Breast epithelium (tissue), 4 donors: Measurements from ENCODE around the gene CLASP2. TPM values are rescaled to one million over a fixed set of nuclear protein-coding genes. Genes with fewer than 3 reads are reported as not detected.
"Not testable (repeated sequence)": the region's sequence is repeated elsewhere in the genome, so short reads cannot be mapped to it uniquely, and the experiment has no call there.

Source experiments
- DNase-seq, 2 donors: peaks; one replicate each; pipeline ENCODE4 v3.0.0-alpha.2; 2019; ENCODE audit warnings: low spot score in 2 of 2
- H3K27ac ChIP-seq, 2 donors: fragments of 200-600 bp; sonication (generic) in 1 of 2; one replicate each; pipeline ENCODE4 v1.5.1; 2016 to 2019; ENCODE audit warnings: mild to moderate bottlenecking in 1 of 2
- H3K27me3 ChIP-seq, 2 donors: fragments of 200-600 bp; sonication (generic) in 1 of 2; one replicate each; pipeline versions ENCODE4 v1.5.1 to v1.6.0; 2017 to 2019; ENCODE audit warnings: control low read depth in 1 of 2, mild to moderate bottlenecking in 1 of 2
- H3K36me3 ChIP-seq: fragments of 200-600 bp; one replicate; pipeline ENCODE4 v1.5.1; 2019
- H3K4me1 ChIP-seq, 2 donors: fragments of 200-600 bp; sonication (generic); one replicate each; pipeline ENCODE4 v1.5.1; 2016 to 2019; ENCODE audit warnings: control low read depth in 1 of 2
- H3K4me3 ChIP-seq, 3 donors: fragments of 200-600 bp; sonication (generic); 1 replicate in 2 of 3; 2 replicates in 1 of 3; pipeline ENCODE4 v1.5.1; 2016 to 2019; ENCODE audit warnings: mild to moderate bottlenecking in 3 of 3, moderate library complexity in 2 of 3
- H3K9me3 ChIP-seq, 2 donors: fragments of 200-600 bp; sonication (generic) in 1 of 2; one replicate each; pipeline ENCODE4 v1.5.1; 2016 to 2019; ENCODE audit warnings: control low read depth in 1 of 2
- CTCF ChIP-seq, 3 donors: fragments of 450-650 bp; IDR thresholded peaks; one replicate each; pipeline ENCODE4 v1.5.1; 2016 to 2017; ENCODE audit warnings: antibody characterized with exemption in 3 of 3, mild to moderate bottlenecking in 3 of 3, moderate library complexity in 3 of 3
- POLR2A ChIP-seq: fragments of 450-650 bp; IDR thresholded peaks from one replicate; pipeline ENCODE4 v1.6.1; 2016; ENCODE audit warnings: antibody characterized with exemption, mild to moderate bottlenecking, moderate library complexity
- POLR2AphosphoS5 ChIP-seq, 3 donors: sonication (generic); formaldehyde crosslinking; IDR thresholded peaks; one replicate each; pipeline ENCODE4 v1.6.1; 2017; ENCODE audit warnings: antibody characterized with exemption in 3 of 3
- intact Hi-C: fragments of 100-400 bp; cut with DNase I; formaldehyde crosslinking; loops from one replicate; pipeline ENCODE4 v1.15.1; 2023; ENCODE audit warnings: low total_unique reads
- total RNA-seq, 3 donors: library from RNA; depleted of rRNA; stranded (reverse); fragments of >200 nt; gene quantifications; one replicate each; pipeline ENCODE4 v1.1.0, GENCODE V29; 2016

The CLASP2 gene
- total RNA-seq, 3 donors from 2014 or later = 57.1 to 108 (median 86.9) TPM

DNA sequence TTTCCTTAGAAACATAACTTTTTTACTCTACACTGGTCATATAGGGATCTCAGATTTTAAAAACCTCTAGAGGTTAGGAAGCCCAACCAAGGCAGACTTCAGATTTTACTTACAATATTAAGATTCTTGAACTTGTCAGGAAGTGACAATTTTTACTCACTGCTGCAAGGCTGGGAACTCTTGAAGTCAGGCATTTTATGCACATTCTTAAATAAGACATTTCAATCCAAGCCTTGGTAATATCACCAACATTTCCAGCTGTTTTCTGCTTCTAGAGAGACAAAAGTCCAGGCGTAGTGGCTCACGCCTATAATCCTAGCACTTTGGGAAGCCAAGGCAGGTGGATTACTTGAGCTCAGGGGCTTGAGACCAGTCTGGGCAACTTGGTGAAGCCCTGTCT lies 244.2 kb downstream of the CLASP2 start:
- H3K4me1 ChIP-seq = no peaks in the 10 kb centered on the region
- no peak overlapping the region for H3K4me3 ChIP-seq
- no peak for DNase-seq
- TF ChIP-seq CTCF (IDR thresholded peaks at IDR 0.05) (no peak), POLR2A (no peak), POLR2AphosphoS5 (IDR thresholded peaks at IDR 0.05) (no peak)
- no peaks in the 10 kb centered on the region for H3K36me3 ChIP-seq
- H3K9me3 ChIP-seq = no peaks in the 10 kb centered on the region
- no peaks in the 10 kb centered on the region for H3K27me3 ChIP-seq
- intact Hi-C loops = no loop called here
- no peak overlapping the region for H3K27ac ChIP-seq

DNA sequence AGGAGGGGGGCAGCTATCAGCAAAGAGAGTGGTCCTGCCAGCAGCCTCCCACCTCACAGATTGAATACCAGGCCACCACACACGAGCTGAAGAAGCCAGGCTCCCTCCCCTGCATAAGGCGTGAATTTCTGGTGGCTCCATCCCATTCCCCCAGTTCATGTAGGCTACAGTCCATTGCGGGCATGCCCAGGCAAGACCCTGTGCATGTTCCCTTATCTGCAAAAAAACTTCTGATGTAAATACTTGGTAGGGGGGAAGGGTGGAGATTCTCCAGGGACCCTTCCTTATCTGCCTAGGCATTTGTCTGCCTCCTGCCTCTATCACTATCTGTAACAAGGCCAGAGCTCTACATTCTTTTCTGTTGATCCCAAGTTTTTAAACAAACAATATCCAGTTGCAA lies 250.3 kb downstream of the CLASP2 start:
- no peaks in the 10 kb centered on the region for H3K27me3 ChIP-seq
- no peak overlapping the region for H3K4me3 ChIP-seq
- H3K27ac ChIP-seq = no peak overlapping the region
- no peak for TF ChIP-seq CTCF (IDR thresholded peaks at IDR 0.05)
- TF ChIP-seq POLR2A = no peak
- no peak for TF ChIP-seq POLR2AphosphoS5 (IDR thresholded peaks at IDR 0.05)
- DNase-seq = no peak
- intact Hi-C loops = no loop called here
- H3K9me3 ChIP-seq = no peaks in the 10 kb centered on the region
- no peaks in the 10 kb centered on the region for H3K36me3 ChIP-seq
- H3K4me1 ChIP-seq = no peaks in the 10 kb centered on the region

DNA sequence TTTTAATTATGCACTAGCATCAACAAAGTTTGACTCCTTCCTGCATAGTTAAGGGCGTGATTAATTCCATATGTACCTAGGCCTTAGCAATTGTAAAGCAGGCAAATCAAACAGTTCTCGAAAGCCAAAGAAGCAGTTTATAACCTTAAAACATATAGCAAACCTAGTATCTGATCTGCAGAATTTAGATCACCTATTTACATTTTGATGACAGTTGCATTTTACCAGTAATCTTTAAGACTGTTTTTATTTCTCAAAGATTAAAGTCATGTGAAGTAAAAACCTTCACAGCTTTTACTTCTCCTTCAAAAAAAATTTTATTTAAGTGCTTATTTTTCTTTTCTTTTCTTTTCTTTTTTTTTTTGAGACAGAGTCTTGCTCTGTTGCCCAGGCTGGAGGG lies 257.0 kb downstream of the CLASP2 start:
- intact Hi-C loops = no loop called here
- H3K9me3 ChIP-seq = peaks cover 21 to 33% of the 10 kb centered on the region in 2 donors
- H3K4me1 ChIP-seq = no peaks in the 10 kb centered on the region
- no peaks in the 10 kb centered on the region for H3K36me3 ChIP-seq
- TF ChIP-seq POLR2A = no peak
- no peak for TF ChIP-seq CTCF (IDR thresholded peaks at IDR 0.05)
- no peak for TF ChIP-seq POLR2AphosphoS5 (IDR thresholded peaks at IDR 0.05)
- H3K27me3 ChIP-seq = no peaks in the 10 kb centered on the region
- H3K27ac ChIP-seq = no peak overlapping the region
- no peak overlapping the region for H3K4me3 ChIP-seq
- no peak for DNase-seq

DNA sequence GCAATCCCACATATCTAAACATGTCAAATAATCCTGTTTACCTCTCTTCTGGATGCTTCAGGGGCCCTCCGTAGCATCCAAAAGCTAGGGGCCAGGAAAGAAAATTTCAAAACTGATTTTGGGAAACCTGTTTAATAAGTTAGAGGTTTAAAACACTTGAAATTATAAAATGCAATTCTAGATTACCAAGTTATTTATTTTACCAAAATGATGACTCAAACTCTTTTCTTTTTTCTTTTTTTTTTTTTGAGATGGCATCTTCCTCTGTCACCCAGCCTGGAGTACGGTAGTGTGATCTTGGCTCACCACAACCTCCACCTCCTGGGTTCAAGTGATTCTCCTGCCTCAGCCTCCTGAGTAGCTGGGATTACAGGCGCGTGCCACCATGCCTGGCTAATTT lies 258.5 kb downstream of the CLASP2 start:
- H3K4me3 ChIP-seq, H3K36me3 ChIP-seq, DNase-seq, H3K27me3 ChIP-seq, H3K4me1 ChIP-seq, intact Hi-C loops, H3K27ac ChIP-seq: not testable (repeated sequence)
- peaks cover 21 to 33% of the 10 kb centered on the region in 2 donors for H3K9me3 ChIP-seq

GRCh38 chr3:33458446-33458845 lies 259.6 kb downstream of the CLASP2 start:
- H3K36me3 ChIP-seq = no peaks in the 10 kb centered on the region
- H3K4me3 ChIP-seq = no peak overlapping the region
- TF ChIP-seq CTCF (IDR thresholded peaks at IDR 0.05) (no peak), POLR2AphosphoS5 (IDR thresholded peaks at IDR 0.05) (no peak), POLR2A (no peak)
- H3K27ac ChIP-seq = no peak overlapping the region
- no peaks in the 10 kb centered on the region for H3K27me3 ChIP-seq
- H3K4me1 ChIP-seq = no peaks in the 10 kb centered on the region
- peaks cover 21 to 33% of the 10 kb centered on the region in 2 donors for H3K9me3 ChIP-seq
- no peak for DNase-seq
- intact Hi-C loops = no loop called here

GRCh38 chr3:33456756-33457155 lies 261.3 kb downstream of the CLASP2 start:
- no peak overlapping the region for H3K4me3 ChIP-seq
- H3K9me3 ChIP-seq = peaks cover 21 to 33% of the 10 kb centered on the region in 2 donors
- no peak for TF ChIP-seq POLR2A
- TF ChIP-seq POLR2AphosphoS5 (IDR thresholded peaks at IDR 0.05) = no peak
- no peak for TF ChIP-seq CTCF (IDR thresholded peaks at IDR 0.05)
- no peak overlapping the region for H3K27ac ChIP-seq
- DNase-seq = no peak
- no peaks in the 10 kb centered on the region for H3K4me1 ChIP-seq
- intact Hi-C loops = no loop called here
- H3K36me3 ChIP-seq = no peaks in the 10 kb centered on the region
- no peaks in the 10 kb centered on the region for H3K27me3 ChIP-seq
